ENCODE data around the gene CD59.

GRCh38 chr11:33700063-33700501, 36.1 kb downstream of the CD59 start:
- no peak for TF ChIP-seq EP300 (IDR thresholded peaks at IDR 0.05)
- TF ChIP-seq, protein P1, sequence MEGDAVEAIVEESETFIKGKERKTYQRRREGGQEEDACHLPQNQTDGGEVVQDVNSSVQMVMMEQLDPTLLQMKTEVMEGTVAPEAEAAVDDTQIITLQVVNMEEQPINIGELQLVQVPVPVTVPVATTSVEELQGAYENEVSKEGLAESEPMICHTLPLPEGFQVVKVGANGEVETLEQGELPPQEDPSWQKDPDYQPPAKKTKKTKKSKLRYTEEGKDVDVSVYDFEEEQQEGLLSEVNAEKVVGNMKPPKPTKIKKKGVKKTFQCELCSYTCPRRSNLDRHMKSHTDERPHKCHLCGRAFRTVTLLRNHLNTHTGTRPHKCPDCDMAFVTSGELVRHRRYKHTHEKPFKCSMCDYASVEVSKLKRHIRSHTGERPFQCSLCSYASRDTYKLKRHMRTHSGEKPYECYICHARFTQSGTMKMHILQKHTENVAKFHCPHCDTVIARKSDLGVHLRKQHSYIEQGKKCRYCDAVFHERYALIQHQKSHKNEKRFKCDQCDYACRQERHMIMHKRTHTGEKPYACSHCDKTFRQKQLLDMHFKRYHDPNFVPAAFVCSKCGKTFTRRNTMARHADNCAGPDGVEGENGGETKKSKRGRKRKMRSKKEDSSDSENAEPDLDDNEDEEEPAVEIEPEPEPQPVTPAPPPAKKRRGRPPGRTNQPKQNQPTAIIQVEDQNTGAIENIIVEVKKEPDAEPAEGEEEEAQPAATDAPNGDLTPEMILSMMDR (IDR thresholded peaks at IDR 0.05) = no peak
- no peak for TF ChIP-seq POLR2A (IDR thresholded peaks at IDR 0.05)
- no peak for TF ChIP-seq POLR2AphosphoS5 (IDR thresholded peaks at IDR 0.05)

All from suprapubic skin (tissue), 4 donors.